GM12864 (cell line): Measurements from ENCODE around the gene RLN1.

Experiments used
- DNase-seq: peaks from one replicate; pipeline ENCODE4 v3.0.0-alpha.2; 2011; ENCODE audit warnings: low read depth
- H3K4me3 ChIP-seq: 2 replicates; pipeline ENCODE4 v1.5.1; 2011; ENCODE audit warnings: mild to moderate bottlenecking, low read depth, low read length, control low read depth
- CTCF ChIP-seq: IDR thresholded peaks from 2 replicates; pipeline ENCODE4 v1.5.1; 2011; ENCODE audit warnings: low read depth, mild to moderate bottlenecking, moderate library complexity, low read length, control low read depth, inconsistent platforms; ENCODE audit errors: missing control alignments

Gene RLN1

GRCh38 chr9:5288591-5288990, 51.1 kb downstream of the RLN1 start:
- TF ChIP-seq CTCF = no peak
- H3K4me3 ChIP-seq = no peak overlapping the region
- no peak for DNase-seq

- DNase-seq = no peak
- no peak overlapping the region for H3K4me3 ChIP-seq
- no peak for TF ChIP-seq CTCF
Measured at GRCh38 chr9:5286262-5286661, 53.4 kb downstream of the RLN1 start.
